Caco-2 (cell line): ENCODE measurements around the gene ALPP. TPM values are rescaled to one million over a fixed set of nuclear protein-coding genes. Genes with fewer than 3 reads are reported as not detected.
"Not testable (repeated sequence)": the region's sequence is repeated elsewhere in the genome, so short reads cannot be mapped to it uniquely, and the experiment has no call there.

ENCODE experiments used
- BruUV-seq: library from RNA; stranded (reverse); fragments of 400-500 nt; replicated peaks from 2 replicates; lab custom pipeline; 2021; lab: Mats Ljungman, UMichigan
- CTCF ChIA-PET: fragments of 300-600 bp; sonication (Branson Sonifier 250); formaldehyde crosslinking; loops from one replicate; lab custom pipeline; 2022; ENCODE audit warnings: antibody characterized with exemption; lab: Charles Lee
- POLR2A ChIA-PET: fragments of 300-600 bp; sonication (Branson Sonifier 250); formaldehyde crosslinking; loops from one replicate; lab custom pipeline; 2022; ENCODE audit warnings: antibody characterized with exemption; lab: Charles Lee
- DNase-seq, 2 experiments: peaks; one replicate each; pipeline versions ENCODE4 v3.0.0 to v3.0.0-alpha.2; 2020 to 2022
- H3K27me3 ChIP-seq: replicated peaks from 2 replicates; pipeline ENCODE4 v1.6.0; 2011; ENCODE audit warnings: low read length; ENCODE audit not compliant: control insufficient read depth, insufficient read depth
- H3K36me3 ChIP-seq: 2 replicates; pipeline ENCODE4 v1.5.1; 2011; ENCODE audit warnings: low read length; ENCODE audit not compliant: control insufficient read depth, insufficient read depth
- H3K4me1 ChIP-seq: fragments of 250-450 bp; sonication (Bioruptor Pico); 2 replicates; pipeline ENCODE4 v1.5.1; 2020; ENCODE audit warnings: mild to moderate bottlenecking
- H3K4me3 ChIP-seq: 2 replicates; pipeline ENCODE4 v1.5.1; 2011; ENCODE audit warnings: low read depth, mild to moderate bottlenecking, control low read depth, low read length
- H3K9me3 ChIP-seq: fragments of 250-450 bp; sonication (Bioruptor Pico); 2 replicates; pipeline ENCODE4 v1.5.1; 2020; ENCODE audit warnings: mild to moderate bottlenecking, moderate library complexity
- H3K27ac Mint-ChIP-seq: one replicate; pipeline ENCODE4 v1.8.0; 2022; ENCODE audit warnings: mixed read lengths; ENCODE audit not compliant: unreplicated experiment
- H3K27me3 Mint-ChIP-seq: one replicate; pipeline ENCODE4 v1.8.0; 2022; ENCODE audit warnings: mixed read lengths; ENCODE audit not compliant: insufficient read depth, unreplicated experiment
- H3K36me3 Mint-ChIP-seq: one replicate; pipeline ENCODE4 v1.8.0; 2022; ENCODE audit warnings: mild to moderate bottlenecking, mixed read lengths; ENCODE audit not compliant: insufficient read depth, unreplicated experiment
- H3K4me1 Mint-ChIP-seq: one replicate; pipeline ENCODE4 v1.8.0; 2022; ENCODE audit warnings: low read depth, mixed read lengths; ENCODE audit not compliant: unreplicated experiment
- H3K4me3 Mint-ChIP-seq: one replicate; pipeline ENCODE4 v1.8.0; 2022; ENCODE audit warnings: mild to moderate bottlenecking, moderate library complexity, mixed read lengths; ENCODE audit not compliant: unreplicated experiment
- H3K9me3 Mint-ChIP-seq: one replicate; pipeline ENCODE4 v1.8.0; 2022; ENCODE audit warnings: mixed read lengths; ENCODE audit not compliant: unreplicated experiment
- CTCF ChIP-seq, 2 experiments: fragments of 200-600 bp in 1 of 2; IDR thresholded peaks; 1 replicate in 1 of 2; 2 replicates in 1 of 2; pipeline versions ENCODE4 v1.5.1 to v1.8.0; 2011 to 2022; ENCODE audit warnings: antibody characterized with exemption in 1 of 2, control low read depth in 1 of 2, inconsistent platforms in 1 of 2, low read depth in 1 of 2, low read length in 1 of 2, mild to moderate bottlenecking in 1 of 2, moderate library complexity in 1 of 2; ENCODE audit not compliant: insufficient read depth in 1 of 2, severe bottlenecking in 1 of 2, unreplicated experiment in 1 of 2
- intact Hi-C: fragments of 100-400 bp; cut with micrococcal nuclease; formaldehyde crosslinking; loops from one replicate; pipeline ENCODE4 v1.10.0; 2022; ENCODE audit not compliant: unreplicated experiment
- total RNA-seq: library from RNA; stranded (reverse); gene quantifications from 2 replicates; pipeline ENCODE4 v1.2.3, GENCODE V29; 2022

The ALPP gene
- total RNA-seq, 1 experiment from 2014 or later, result 4.9 TPM

GRCh38 chr2:232390661-232391060 lies 12.1 kb downstream of the ALPP start:
- Histone ChIP-seq H3K9me3 (no peaks in the 10 kb centered on the region), H3K4me1 (peaks cover 11% of the 10 kb centered on the region), H3K27me3 (no peaks in the 10 kb centered on the region), H3K36me3 (no peaks in the 10 kb centered on the region), H3K4me3 (no peak overlapping the region)
- no TSS peak for BruUV-seq
- ChIA-PET POLR2A (no interaction called here), CTCF (no interaction called here)
- DNase-seq, result no peak
- peaks cover 7% of the 10 kb centered on the region for H3K36me3 Mint-ChIP-seq
- no peaks in the 10 kb centered on the region for H3K27me3 Mint-ChIP-seq
- H3K9me3 Mint-ChIP-seq, result no peaks in the 10 kb centered on the region
- peaks cover 17% of the 10 kb centered on the region for H3K4me1 Mint-ChIP-seq
- no peak for TF ChIP-seq CTCF (IDR thresholded peaks at IDR 0.05; ENCODE audit: insufficient read depth in 1 of 2, low read depth in 1 of 2, low read length in 1 of 2, severe bottlenecking in 1 of 2, unreplicated experiment in 1 of 2)
- intact Hi-C loops, result no loop called here
- H3K27ac Mint-ChIP-seq, result no peak overlapping the region
- H3K4me3 Mint-ChIP-seq, result no peak overlapping the region

GRCh38 chr2:232393556-232393955 lies 15.0 kb downstream of the ALPP start:
- Histone ChIP-seq H3K4me3 (no peak overlapping the region), H3K4me1 (0 out of 2 replicates have a peak, but pooled peaks cover 4% of the 10 kb centered on the region), H3K9me3 (no peaks in the 10 kb centered on the region), H3K36me3 (no peaks in the 10 kb centered on the region), H3K27me3 (no peaks in the 10 kb centered on the region)
- intact Hi-C loops, result no loop called here
- H3K4me1 Mint-ChIP-seq, result peaks cover 11% of the 10 kb centered on the region
- no peaks in the 10 kb centered on the region for H3K9me3 Mint-ChIP-seq
- TF ChIP-seq CTCF (IDR thresholded peaks at IDR 0.05; ENCODE audit: insufficient read depth in 1 of 2, low read depth in 1 of 2, low read length in 1 of 2, severe bottlenecking in 1 of 2, unreplicated experiment in 1 of 2), result no peak
- H3K36me3 Mint-ChIP-seq, result no peaks in the 10 kb centered on the region
- no peak for DNase-seq
- H3K27ac Mint-ChIP-seq, result no peak overlapping the region
- no TSS peak for BruUV-seq
- no peak overlapping the region for H3K4me3 Mint-ChIP-seq
- POLR2A ChIA-PET, result no interaction called here
- CTCF ChIA-PET, result no interaction called here
- H3K27me3 Mint-ChIP-seq, result no peaks in the 10 kb centered on the region

GRCh38 chr2:232394431-232394830 lies 15.9 kb downstream of the ALPP start:
- H3K4me1 ChIP-seq, H3K4me3 Mint-ChIP-seq, POLR2A ChIA-PET, H3K27me3 Mint-ChIP-seq, DNase-seq, CTCF ChIA-PET, H3K9me3 ChIP-seq, H3K9me3 Mint-ChIP-seq, intact Hi-C loops, H3K36me3 Mint-ChIP-seq, H3K27me3 ChIP-seq, BruUV-seq, H3K27ac Mint-ChIP-seq, H3K4me3 ChIP-seq, H3K4me1 Mint-ChIP-seq, H3K36me3 ChIP-seq: not testable (repeated sequence)

GRCh38 chr2:232395586-232395985 lies 17.0 kb downstream of the ALPP start:
- no peaks in the 10 kb centered on the region for H3K36me3 Mint-ChIP-seq
- no peak for TF ChIP-seq CTCF (IDR thresholded peaks at IDR 0.05; ENCODE audit: insufficient read depth in 1 of 2, low read depth in 1 of 2, low read length in 1 of 2, severe bottlenecking in 1 of 2, unreplicated experiment in 1 of 2)
- H3K27me3 ChIP-seq, result no peaks in the 10 kb centered on the region
- no peak overlapping the region for H3K4me3 ChIP-seq
- no peaks in the 10 kb centered on the region for H3K27me3 Mint-ChIP-seq
- DNase-seq, result no peak
- no peak overlapping the region for H3K27ac Mint-ChIP-seq
- intact Hi-C loops, result no loop called here
- POLR2A ChIA-PET, result no interaction called here
- no peaks in the 10 kb centered on the region for H3K9me3 Mint-ChIP-seq
- 0 out of 2 replicates have a peak, but pooled peaks cover 5% of the 10 kb centered on the region for H3K4me1 ChIP-seq
- no TSS peak for BruUV-seq
- no peaks in the 10 kb centered on the region for H3K36me3 ChIP-seq
- CTCF ChIA-PET, result no interaction called here
- H3K4me3 Mint-ChIP-seq, result no peak overlapping the region
- H3K4me1 Mint-ChIP-seq, result no peaks in the 10 kb centered on the region
- H3K9me3 ChIP-seq, result no peaks in the 10 kb centered on the region
